ENCODE measurements around the gene DAAM2. TPM values are rescaled to one million over a fixed set of nuclear protein-coding genes. Genes with fewer than 3 reads are reported as not detected.

Gene DAAM2
- total and polyA plus RNA-seq, 2 donors: 1.1 to 4.2 TPM

- Histone ChIP-seq H3K4me3 (ENCODE audit: low read length in 2 of 2) (no peak overlapping the region), H3K9me3 (ENCODE audit: control insufficient read depth in 2 of 2, insufficient read depth in 1 of 2, low read length in 1 of 2) (no peaks in the 10 kb centered on the region), H3K27ac (ENCODE audit: low read depth in 1 of 2, low read length in 1 of 2) (no peak overlapping the region), H3K4me1 (ENCODE audit: control insufficient read depth in 2 of 2, insufficient read depth in 2 of 2, low read length in 2 of 2) (no peaks in the 10 kb centered on the region), H3K27me3 (ENCODE audit: control insufficient read depth in 2 of 2, insufficient read depth in 1 of 2, low read length in 1 of 2) (no peaks in the 10 kb centered on the region), H3K36me3 (ENCODE audit: control insufficient read depth in 2 of 2, insufficient read depth in 2 of 2, low read length in 1 of 2) (no peaks in the 10 kb centered on the region)
- no peak for DNase-seq (ENCODE audit: low read depth in 6 of 9, low spot score in 9 of 9)
- 95% methylated on average over 4 of the region's 4 CpGs for WGBS
These were observed 42.1 kb downstream of the DAAM2 start for GRCh38 chr6:39834278-39834677.

- WGBS: 97% methylated on average over 5 of the region's 5 CpGs
- Histone ChIP-seq H3K27me3 (ENCODE audit: control insufficient read depth in 2 of 2, insufficient read depth in 1 of 2, low read length in 1 of 2) (no peaks in the 10 kb centered on the region), H3K9me3 (ENCODE audit: control insufficient read depth in 2 of 2, insufficient read depth in 1 of 2, low read length in 1 of 2) (no peaks in the 10 kb centered on the region), H3K4me3 (ENCODE audit: low read length in 2 of 2) (no peak overlapping the region), H3K36me3 (ENCODE audit: control insufficient read depth in 2 of 2, insufficient read depth in 2 of 2, low read length in 1 of 2) (no peaks in the 10 kb centered on the region), H3K27ac (ENCODE audit: low read depth in 1 of 2, low read length in 1 of 2) (no peak overlapping the region), H3K4me1 (ENCODE audit: control insufficient read depth in 2 of 2, insufficient read depth in 2 of 2, low read length in 2 of 2) (no peaks in the 10 kb centered on the region)
- no peak for DNase-seq (ENCODE audit: low read depth in 6 of 9, low spot score in 9 of 9)
These were observed 42.7 kb downstream of the DAAM2 start for GRCh38 chr6:39834866-39835265.

DNA sequence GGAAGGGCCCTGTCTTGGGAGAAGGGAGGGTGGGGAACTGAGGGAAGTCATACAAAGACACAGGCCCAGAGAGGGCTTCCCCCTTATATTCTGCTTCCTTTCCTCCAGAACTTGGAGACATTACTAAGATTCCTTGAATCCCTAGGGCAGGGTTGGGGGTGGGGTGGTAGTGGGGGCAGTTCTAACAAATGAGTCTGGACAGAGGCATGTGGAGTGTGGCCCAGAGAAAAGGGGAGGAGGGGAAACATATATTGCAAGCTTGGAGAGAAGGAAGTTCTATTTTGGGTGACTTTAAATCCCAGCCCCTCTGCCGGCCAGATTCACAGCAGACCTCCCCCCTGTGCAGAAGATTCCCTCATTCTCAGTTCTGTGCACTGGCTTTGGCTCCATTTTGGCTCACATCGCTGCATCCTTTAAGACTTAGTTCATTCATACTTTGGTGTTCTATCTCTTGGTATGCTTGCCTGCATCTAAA is 43.7 kb downstream of the DAAM2 start:
- 58% methylated on average over 2 of the region's 2 CpGs for WGBS
- H3K9me3 ChIP-seq (ENCODE audit: control insufficient read depth in 2 of 2, insufficient read depth in 1 of 2, low read length in 1 of 2): no peaks in the 10 kb centered on the region
- H3K4me1 ChIP-seq (ENCODE audit: control insufficient read depth in 2 of 2, insufficient read depth in 2 of 2, low read length in 2 of 2): no peaks in the 10 kb centered on the region
- H3K36me3 ChIP-seq (ENCODE audit: control insufficient read depth in 2 of 2, insufficient read depth in 2 of 2, low read length in 1 of 2): no peaks in the 10 kb centered on the region
- no peaks in the 10 kb centered on the region for H3K27me3 ChIP-seq (ENCODE audit: control insufficient read depth in 2 of 2, insufficient read depth in 1 of 2, low read length in 1 of 2)
- H3K4me3 ChIP-seq (ENCODE audit: low read length in 2 of 2): no peak overlapping the region
- DNase-seq (ENCODE audit: low read depth in 6 of 9, low spot score in 9 of 9): no peak
- no peak overlapping the region for H3K27ac ChIP-seq (ENCODE audit: low read depth in 1 of 2, low read length in 1 of 2)

- H3K27ac ChIP-seq (ENCODE audit: low read depth in 1 of 2, low read length in 1 of 2): no peak overlapping the region
- no peak overlapping the region for H3K4me3 ChIP-seq (ENCODE audit: low read length in 2 of 2)
- WGBS: 84% methylated on average over 4 of the region's 4 CpGs
- no peaks in the 10 kb centered on the region for H3K9me3 ChIP-seq (ENCODE audit: control insufficient read depth in 2 of 2, insufficient read depth in 1 of 2, low read length in 1 of 2)
- no peaks in the 10 kb centered on the region for H3K36me3 ChIP-seq (ENCODE audit: control insufficient read depth in 2 of 2, insufficient read depth in 2 of 2, low read length in 1 of 2)
- no peaks in the 10 kb centered on the region for H3K27me3 ChIP-seq (ENCODE audit: control insufficient read depth in 2 of 2, insufficient read depth in 1 of 2, low read length in 1 of 2)
- no peaks in the 10 kb centered on the region for H3K4me1 ChIP-seq (ENCODE audit: control insufficient read depth in 2 of 2, insufficient read depth in 2 of 2, low read length in 2 of 2)
- no peak for DNase-seq (ENCODE audit: low read depth in 6 of 9, low spot score in 9 of 9)
These were observed 44.4 kb downstream of the DAAM2 start for GRCh38 chr6:39836606-39837005.

GRCh38 chr6:39839445-39839844 is 47.3 kb downstream of the DAAM2 start:
- H3K4me3 ChIP-seq (ENCODE audit: low read length in 2 of 2): no peak overlapping the region
- no peaks in the 10 kb centered on the region for H3K4me1 ChIP-seq (ENCODE audit: control insufficient read depth in 2 of 2, insufficient read depth in 2 of 2, low read length in 2 of 2)
- no peaks in the 10 kb centered on the region for H3K36me3 ChIP-seq (ENCODE audit: control insufficient read depth in 2 of 2, insufficient read depth in 2 of 2, low read length in 1 of 2)
- DNase-seq (ENCODE audit: low read depth in 6 of 9, low spot score in 9 of 9): no peak
- 95% methylated on average over 1 of the region's 1 CpG for WGBS
- no peaks in the 10 kb centered on the region for H3K27me3 ChIP-seq (ENCODE audit: control insufficient read depth in 2 of 2, insufficient read depth in 1 of 2, low read length in 1 of 2)
- H3K9me3 ChIP-seq (ENCODE audit: control insufficient read depth in 2 of 2, insufficient read depth in 1 of 2, low read length in 1 of 2): no peaks in the 10 kb centered on the region
- H3K27ac ChIP-seq (ENCODE audit: low read depth in 1 of 2, low read length in 1 of 2): no peak overlapping the region

DNA sequence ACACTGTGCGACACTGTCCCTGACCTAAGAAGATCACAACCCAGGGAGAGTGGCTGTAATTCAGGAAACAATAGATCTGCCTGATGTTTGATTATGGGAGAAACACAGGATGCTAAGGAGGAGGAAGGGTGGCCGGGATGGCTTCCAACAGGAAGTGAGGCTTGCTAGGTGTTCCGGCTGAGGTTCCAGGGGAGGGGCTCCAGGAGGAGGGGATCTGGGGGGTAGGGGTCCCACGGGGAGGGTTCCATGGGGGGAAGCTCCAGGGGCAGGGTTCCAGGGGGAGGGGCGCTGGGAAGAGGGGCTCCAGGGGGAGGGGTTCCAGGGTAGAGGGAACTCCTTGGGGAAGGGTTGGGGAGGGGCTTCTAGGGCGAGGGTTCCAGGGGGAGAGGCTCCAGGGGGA is 48.6 kb downstream of the DAAM2 start:
- no peaks in the 10 kb centered on the region for H3K4me1 ChIP-seq (ENCODE audit: control insufficient read depth in 2 of 2, insufficient read depth in 2 of 2, low read length in 2 of 2)
- no peaks in the 10 kb centered on the region for H3K9me3 ChIP-seq (ENCODE audit: control insufficient read depth in 2 of 2, insufficient read depth in 1 of 2, low read length in 1 of 2)
- no peaks in the 10 kb centered on the region for H3K36me3 ChIP-seq (ENCODE audit: control insufficient read depth in 2 of 2, insufficient read depth in 2 of 2, low read length in 1 of 2)
- no peak overlapping the region for H3K4me3 ChIP-seq (ENCODE audit: low read length in 2 of 2)
- no peak for DNase-seq (ENCODE audit: low read depth in 6 of 9, low spot score in 9 of 9)
- H3K27me3 ChIP-seq (ENCODE audit: control insufficient read depth in 2 of 2, insufficient read depth in 1 of 2, low read length in 1 of 2): no peaks in the 10 kb centered on the region
- WGBS: 28% methylated on average over 6 of the region's 6 CpGs
- H3K27ac ChIP-seq (ENCODE audit: low read depth in 1 of 2, low read length in 1 of 2): no peak overlapping the region

DNA sequence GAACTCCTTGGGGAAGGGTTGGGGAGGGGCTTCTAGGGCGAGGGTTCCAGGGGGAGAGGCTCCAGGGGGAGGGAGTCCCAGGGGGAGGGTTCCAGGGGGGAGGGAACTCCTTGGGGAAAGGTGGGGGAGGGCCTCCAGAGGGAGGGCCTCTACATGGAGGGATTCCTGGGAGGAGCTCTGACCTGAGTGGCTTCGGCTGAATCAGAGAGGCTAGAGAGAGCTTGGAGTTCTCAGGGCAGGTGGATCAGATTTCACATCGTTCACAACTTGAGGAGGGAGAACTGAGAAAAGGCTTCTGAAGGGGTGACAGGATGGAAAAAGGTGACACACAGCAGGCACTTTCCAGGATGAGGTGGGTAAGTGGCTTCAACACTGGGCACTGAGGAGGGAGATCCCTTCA is 49.1 kb downstream of the DAAM2 start:
- Histone ChIP-seq H3K27ac (ENCODE audit: low read depth in 1 of 2, low read length in 1 of 2) (no peak overlapping the region), H3K9me3 (ENCODE audit: control insufficient read depth in 2 of 2, insufficient read depth in 1 of 2, low read length in 1 of 2) (no peaks in the 10 kb centered on the region), H3K4me3 (ENCODE audit: low read length in 2 of 2) (no peak overlapping the region), H3K4me1 (ENCODE audit: control insufficient read depth in 2 of 2, insufficient read depth in 2 of 2, low read length in 2 of 2) (no peaks in the 10 kb centered on the region), H3K27me3 (ENCODE audit: control insufficient read depth in 2 of 2, insufficient read depth in 1 of 2, low read length in 1 of 2) (no peaks in the 10 kb centered on the region), H3K36me3 (ENCODE audit: control insufficient read depth in 2 of 2, insufficient read depth in 2 of 2, low read length in 1 of 2) (no peaks in the 10 kb centered on the region)
- WGBS: 19% methylated on average over 3 of the region's 3 CpGs
- DNase-seq (ENCODE audit: low read depth in 6 of 9, low spot score in 9 of 9): no peak

- WGBS: 96% methylated on average over 4 of the region's 4 CpGs
- Histone ChIP-seq H3K36me3 (ENCODE audit: control insufficient read depth in 2 of 2, insufficient read depth in 2 of 2, low read length in 1 of 2) (no peaks in the 10 kb centered on the region), H3K27ac (ENCODE audit: low read depth in 1 of 2, low read length in 1 of 2) (no peak overlapping the region), H3K27me3 (ENCODE audit: control insufficient read depth in 2 of 2, insufficient read depth in 1 of 2, low read length in 1 of 2) (no peaks in the 10 kb centered on the region), H3K9me3 (ENCODE audit: control insufficient read depth in 2 of 2, insufficient read depth in 1 of 2, low read length in 1 of 2) (no peaks in the 10 kb centered on the region), H3K4me3 (ENCODE audit: low read length in 2 of 2) (no peak overlapping the region), H3K4me1 (ENCODE audit: control insufficient read depth in 2 of 2, insufficient read depth in 2 of 2, low read length in 2 of 2) (no peaks in the 10 kb centered on the region)
- no peak for DNase-seq (ENCODE audit: low read depth in 6 of 9, low spot score in 9 of 9)
These were observed 49.7 kb downstream of the DAAM2 start for GRCh38 chr6:39841923-39842322.

- WGBS: 96% methylated on average over 12 of the region's 12 CpGs
- H3K4me3 ChIP-seq (ENCODE audit: low read length in 2 of 2): no peak overlapping the region
- H3K9me3 ChIP-seq (ENCODE audit: control insufficient read depth in 2 of 2, insufficient read depth in 1 of 2, low read length in 1 of 2): no peaks in the 10 kb centered on the region
- no peak overlapping the region for H3K27ac ChIP-seq (ENCODE audit: low read depth in 1 of 2, low read length in 1 of 2)
- H3K4me1 ChIP-seq (ENCODE audit: control insufficient read depth in 2 of 2, insufficient read depth in 2 of 2, low read length in 2 of 2): no peaks in the 10 kb centered on the region
- DNase-seq (ENCODE audit: low read depth in 6 of 9, low spot score in 9 of 9): no peak
- no peaks in the 10 kb centered on the region for H3K36me3 ChIP-seq (ENCODE audit: control insufficient read depth in 2 of 2, insufficient read depth in 2 of 2, low read length in 1 of 2)
- no peaks in the 10 kb centered on the region for H3K27me3 ChIP-seq (ENCODE audit: control insufficient read depth in 2 of 2, insufficient read depth in 1 of 2, low read length in 1 of 2)
These were observed 51.3 kb downstream of the DAAM2 start for GRCh38 chr6:39843305-39844020.

Data from thymus (tissue), 11 donors.